ENCODE measurements around the gene BEST1.

Gene BEST1

GRCh38 chr11:61955422-61956135, 5.4 kb downstream of the BEST1 start:
- Histone ChIP-seq H3K9ac (ENCODE audit: low read length in 5 of 5) (peak overlapping the region in 4 of 5 donors; percentile 27 to 71 (median 51)), H3K27me3 (ENCODE audit: control insufficient read depth in 5 of 5, insufficient read depth in 4 of 5, low read length in 5 of 5) (no peaks in the 10 kb centered on the region), H3K9me3 (ENCODE audit: control insufficient read depth in 5 of 5, low read length in 5 of 5) (no peaks in the 10 kb centered on the region), H3K27ac (ENCODE audit: low read depth, low read length) (peak overlapping the region; percentile 24), H3K36me3 (ENCODE audit: control insufficient read depth in 5 of 5, insufficient read depth in 5 of 5, low read length in 5 of 5) (peaks cover 0 to 35% (median 17%) of the 10 kb centered on the region in 5 donors), H3K4me1 (ENCODE audit: control insufficient read depth in 5 of 5, insufficient read depth in 5 of 5, low read length in 5 of 5) (peaks cover 0 to 23% (median 17%) of the 10 kb centered on the region in 5 donors), H3K4me3 (ENCODE audit: low read depth in 1 of 5, low read length in 5 of 5) (peak overlapping the region in 4 of 5 donors; percentile 42 to 62 (median 55))

- Histone ChIP-seq H3K27ac (ENCODE audit: low read depth, low read length) (peak overlapping the region; percentile 24), H3K4me3 (ENCODE audit: low read depth in 1 of 5, low read length in 5 of 5) (peak overlapping the region in 3 of 5 donors; percentile 42 to 62 (median 58)), H3K9me3 (ENCODE audit: control insufficient read depth in 5 of 5, low read length in 5 of 5) (no peaks in the 10 kb centered on the region), H3K9ac (ENCODE audit: low read length in 5 of 5) (peak overlapping the region in 1 of 5 donors; percentile 27), H3K4me1 (ENCODE audit: control insufficient read depth in 5 of 5, insufficient read depth in 5 of 5, low read length in 5 of 5) (peaks cover under 1 to 30% (median 23%) of the 10 kb centered on the region in 5 donors), H3K36me3 (ENCODE audit: control insufficient read depth in 5 of 5, insufficient read depth in 5 of 5, low read length in 5 of 5) (peaks cover 0 to 35% (median 17%) of the 10 kb centered on the region in 5 donors), H3K27me3 (ENCODE audit: control insufficient read depth in 5 of 5, insufficient read depth in 4 of 5, low read length in 5 of 5) (no peaks in the 10 kb centered on the region)
Measured at GRCh38 chr11:61956191-61957020, 6.3 kb downstream of the BEST1 start.

DNA sequence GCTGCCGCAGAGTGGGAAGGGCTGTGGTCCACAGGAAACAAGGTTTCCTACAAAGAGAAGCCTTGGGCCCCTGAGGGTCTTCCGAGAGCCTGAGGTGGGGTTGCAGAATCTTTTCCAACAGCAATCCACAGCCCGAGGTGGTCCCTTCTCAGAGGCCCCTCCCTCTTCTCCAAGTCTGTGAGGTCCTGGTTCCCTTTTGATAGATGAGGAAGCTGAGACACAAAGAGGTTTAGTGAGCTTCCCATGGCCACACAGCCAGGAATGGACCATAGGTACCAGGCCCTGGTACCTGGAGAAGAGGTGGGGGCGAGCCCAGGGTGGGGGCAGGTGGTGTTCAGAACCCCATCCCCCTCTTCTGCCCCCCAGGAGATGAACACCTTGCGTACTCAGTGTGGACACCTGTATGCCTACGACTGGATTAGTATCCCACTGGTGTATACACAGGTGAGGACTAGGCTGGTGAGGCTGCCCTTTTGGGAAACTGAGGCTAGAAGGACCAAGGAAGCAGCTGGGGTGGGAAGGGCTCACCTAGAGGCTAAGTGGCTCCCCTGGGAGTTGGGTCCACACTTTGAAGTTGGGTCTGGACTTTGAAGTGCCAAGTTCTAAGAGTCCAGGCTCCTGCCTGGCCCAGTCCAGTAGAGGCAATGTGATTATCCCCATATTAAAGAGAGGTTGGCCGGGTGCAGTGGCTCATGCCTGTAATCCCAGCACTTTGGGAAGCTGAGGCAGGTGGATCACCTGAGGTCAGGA, 7.0 kb downstream of the BEST1 start:
- Histone ChIP-seq H3K27me3 (ENCODE audit: control insufficient read depth in 5 of 5, insufficient read depth in 4 of 5, low read length in 5 of 5) (no peaks in the 10 kb centered on the region), H3K36me3 (ENCODE audit: control insufficient read depth in 5 of 5, insufficient read depth in 5 of 5, low read length in 5 of 5) (peaks cover 0 to 35% (median 17%) of the 10 kb centered on the region in 5 donors), H3K4me3 (ENCODE audit: low read depth in 1 of 5, low read length in 5 of 5) (no peak overlapping the region), H3K9me3 (ENCODE audit: control insufficient read depth in 5 of 5, low read length in 5 of 5) (no peaks in the 10 kb centered on the region), H3K27ac (ENCODE audit: low read depth, low read length) (no peak overlapping the region), H3K9ac (ENCODE audit: low read length in 5 of 5) (no peak overlapping the region), H3K4me1 (ENCODE audit: control insufficient read depth in 5 of 5, insufficient read depth in 5 of 5, low read length in 5 of 5) (peaks cover 7 to 38% (median 31%) of the 10 kb centered on the region in 5 donors)

DNA sequence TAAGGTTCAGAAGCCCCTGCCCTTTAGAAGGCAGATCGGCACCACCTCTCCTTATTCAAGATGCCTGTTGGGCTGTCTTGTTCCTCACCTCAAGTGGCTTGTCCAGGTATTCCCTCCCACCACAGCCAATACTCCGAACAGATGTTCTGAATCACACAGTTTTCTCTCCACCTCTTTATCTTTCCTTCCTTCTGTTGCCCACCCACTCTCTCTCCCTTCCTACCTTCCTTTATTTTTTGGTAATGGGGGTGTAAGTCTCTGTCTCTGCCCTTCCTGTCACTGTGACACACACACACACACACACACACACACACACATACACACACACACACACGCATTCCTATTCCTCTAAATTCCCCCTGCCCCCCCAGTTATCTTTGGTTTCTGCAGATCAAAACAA, 8.4 kb downstream of the BEST1 start:
- Histone ChIP-seq H3K4me3 (ENCODE audit: low read depth in 1 of 5, low read length in 5 of 5) (no peak overlapping the region), H3K9ac (ENCODE audit: low read length in 5 of 5) (no peak overlapping the region), H3K4me1 (ENCODE audit: control insufficient read depth in 5 of 5, insufficient read depth in 5 of 5, low read length in 5 of 5) (peaks cover 17 to 52% (median 45%) of the 10 kb centered on the region in 5 donors), H3K36me3 (ENCODE audit: control insufficient read depth in 5 of 5, insufficient read depth in 5 of 5, low read length in 5 of 5) (peaks cover 0 to 35% (median 19%) of the 10 kb centered on the region in 5 donors), H3K27me3 (ENCODE audit: control insufficient read depth in 5 of 5, insufficient read depth in 4 of 5, low read length in 5 of 5) (no peaks in the 10 kb centered on the region), H3K27ac (ENCODE audit: low read depth, low read length) (no peak overlapping the region), H3K9me3 (ENCODE audit: control insufficient read depth in 5 of 5, low read length in 5 of 5) (no peaks in the 10 kb centered on the region)

DNA sequence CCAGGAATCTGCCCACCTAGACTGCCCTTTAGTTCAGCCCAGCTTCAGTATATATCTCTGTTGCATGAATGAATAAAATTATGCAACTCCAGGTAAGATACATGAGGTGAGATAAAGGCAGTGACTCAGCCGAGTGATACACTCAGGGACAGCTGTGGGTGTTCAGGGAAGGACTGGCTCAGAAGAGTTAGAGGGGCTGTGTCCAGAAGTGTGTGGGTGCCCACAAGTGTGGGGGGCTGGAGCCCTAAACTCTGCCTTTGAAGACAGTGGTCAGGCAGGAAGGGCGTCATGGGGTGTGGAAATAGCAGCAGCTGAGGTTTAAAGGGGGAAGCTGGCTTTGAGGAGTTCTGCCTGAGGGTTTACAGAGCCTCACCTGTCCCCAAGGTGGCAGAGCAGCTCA, 9.0 kb downstream of the BEST1 start:
- no peaks in the 10 kb centered on the region for H3K9me3 ChIP-seq (ENCODE audit: control insufficient read depth in 5 of 5, low read length in 5 of 5)
- H3K4me1 ChIP-seq (ENCODE audit: control insufficient read depth in 5 of 5, insufficient read depth in 5 of 5, low read length in 5 of 5), result peaks cover 22 to 57% (median 50%) of the 10 kb centered on the region in 5 donors
- no peak overlapping the region for H3K4me3 ChIP-seq (ENCODE audit: low read depth in 1 of 5, low read length in 5 of 5)
- H3K27ac ChIP-seq (ENCODE audit: low read depth, low read length), result no peak overlapping the region
- H3K9ac ChIP-seq (ENCODE audit: low read length in 5 of 5), result no peak overlapping the region
- peaks cover 0 to 39% (median 24%) of the 10 kb centered on the region in 5 donors for H3K36me3 ChIP-seq (ENCODE audit: control insufficient read depth in 5 of 5, insufficient read depth in 5 of 5, low read length in 5 of 5)
- no peaks in the 10 kb centered on the region for H3K27me3 ChIP-seq (ENCODE audit: control insufficient read depth in 5 of 5, insufficient read depth in 4 of 5, low read length in 5 of 5)

DNA sequence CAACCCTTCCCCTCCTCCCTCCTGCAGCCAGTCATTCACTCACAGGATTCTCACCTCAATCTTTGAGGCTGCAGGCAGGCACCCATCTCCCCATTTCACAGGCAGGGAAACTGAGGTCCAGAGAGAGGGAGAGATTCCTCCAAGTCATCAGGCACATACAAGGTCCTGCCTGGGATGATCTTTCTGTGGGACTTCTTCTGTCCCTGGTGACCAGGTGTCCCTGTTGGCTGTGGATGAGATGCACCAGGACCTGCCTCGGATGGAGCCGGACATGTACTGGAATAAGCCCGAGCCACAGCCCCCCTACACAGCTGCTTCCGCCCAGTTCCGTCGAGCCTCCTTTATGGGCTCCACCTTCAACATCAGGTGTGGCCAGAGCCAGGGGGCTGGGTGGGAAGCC, 9.5 kb downstream of the BEST1 start:
- no peak overlapping the region for H3K27ac ChIP-seq (ENCODE audit: low read depth, low read length)
- H3K9ac ChIP-seq (ENCODE audit: low read length in 5 of 5), result no peak overlapping the region
- H3K27me3 ChIP-seq (ENCODE audit: control insufficient read depth in 5 of 5, insufficient read depth in 4 of 5, low read length in 5 of 5), result no peaks in the 10 kb centered on the region
- H3K4me1 ChIP-seq (ENCODE audit: control insufficient read depth in 5 of 5, insufficient read depth in 5 of 5, low read length in 5 of 5), result peaks cover 24 to 58% (median 52%) of the 10 kb centered on the region in 5 donors
- no peak overlapping the region for H3K4me3 ChIP-seq (ENCODE audit: low read depth in 1 of 5, low read length in 5 of 5)
- no peaks in the 10 kb centered on the region for H3K9me3 ChIP-seq (ENCODE audit: control insufficient read depth in 5 of 5, low read length in 5 of 5)
- H3K36me3 ChIP-seq (ENCODE audit: control insufficient read depth in 5 of 5, insufficient read depth in 5 of 5, low read length in 5 of 5), result peaks cover 0 to 44% (median 28%) of the 10 kb centered on the region in 5 donors

DNA sequence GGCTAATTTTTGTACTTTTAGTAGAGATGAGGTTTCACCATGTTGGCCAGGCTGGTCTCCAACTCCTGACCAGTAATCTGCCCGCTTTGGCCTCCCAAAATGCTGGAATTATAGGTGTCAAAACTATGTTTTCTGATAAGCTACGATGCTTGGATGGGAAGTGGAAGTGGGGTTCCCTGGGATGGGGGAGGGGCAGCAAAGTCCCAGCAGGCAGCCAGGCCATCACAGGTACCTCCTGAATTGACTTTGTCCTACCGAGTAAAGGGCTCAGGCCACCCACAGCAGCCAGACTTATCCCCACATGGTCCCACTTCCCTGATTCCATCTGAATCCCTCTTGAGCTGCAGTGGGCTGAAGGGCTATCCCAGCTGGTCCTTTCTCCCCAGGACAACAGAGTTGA, 10.4 kb downstream of the BEST1 start:
- no peaks in the 10 kb centered on the region for H3K9me3 ChIP-seq (ENCODE audit: control insufficient read depth in 5 of 5, low read length in 5 of 5)
- no peaks in the 10 kb centered on the region for H3K27me3 ChIP-seq (ENCODE audit: control insufficient read depth in 5 of 5, insufficient read depth in 4 of 5, low read length in 5 of 5)
- no peak overlapping the region for H3K4me3 ChIP-seq (ENCODE audit: low read depth in 1 of 5, low read length in 5 of 5)
- peaks cover 6 to 52% (median 37%) of the 10 kb centered on the region in 5 donors for H3K36me3 ChIP-seq (ENCODE audit: control insufficient read depth in 5 of 5, insufficient read depth in 5 of 5, low read length in 5 of 5)
- H3K9ac ChIP-seq (ENCODE audit: low read length in 5 of 5), result peak overlapping the region in 1 of 5 donors; percentile 6
- peak overlapping the region; percentile 100 for H3K27ac ChIP-seq (ENCODE audit: low read depth, low read length)
- H3K4me1 ChIP-seq (ENCODE audit: control insufficient read depth in 5 of 5, insufficient read depth in 5 of 5, low read length in 5 of 5), result peaks cover 24 to 59% (median 55%) of the 10 kb centered on the region in 5 donors

DNA sequence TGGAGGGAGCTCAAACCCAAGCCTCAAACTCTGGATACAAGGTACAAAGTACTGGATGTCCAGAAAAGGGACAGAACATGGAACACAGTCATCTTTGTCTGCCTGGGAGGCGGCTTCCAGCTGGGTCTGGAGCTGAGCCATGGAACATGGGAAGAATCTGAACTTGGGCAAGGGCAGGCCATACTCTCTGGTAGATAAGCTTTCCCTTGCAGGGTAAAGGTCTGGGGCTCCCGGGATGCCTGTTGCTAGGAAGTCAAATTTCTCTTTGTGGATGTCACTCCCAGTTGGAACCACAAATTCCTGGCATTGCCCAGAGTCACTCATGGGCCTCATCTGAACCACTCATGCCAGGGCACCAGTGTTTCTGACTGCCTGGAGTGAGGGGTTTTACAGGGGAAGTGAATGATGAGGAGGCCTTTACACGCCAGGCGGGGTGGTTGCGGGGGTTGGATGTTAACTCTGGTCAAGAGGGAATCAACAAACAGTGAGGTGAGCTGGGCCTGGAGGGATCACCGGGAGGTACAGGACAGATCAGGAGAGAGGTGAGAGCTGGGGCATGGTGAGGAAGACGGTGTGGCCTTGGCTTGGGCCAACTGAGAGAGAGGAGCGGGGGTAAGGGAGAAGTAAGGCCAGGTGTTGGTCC, 11.5 kb downstream of the BEST1 start:
- peaks cover 8 to 58% (median 38%) of the 10 kb centered on the region in 5 donors for H3K36me3 ChIP-seq (ENCODE audit: control insufficient read depth in 5 of 5, insufficient read depth in 5 of 5, low read length in 5 of 5)
- H3K27ac ChIP-seq (ENCODE audit: low read depth, low read length), result peak overlapping the region; percentile 100
- H3K9ac ChIP-seq (ENCODE audit: low read length in 5 of 5), result peak overlapping the region in 2 of 5 donors; percentile 38 to 57

More for the DNA sequence above, 11.5 kb downstream of the BEST1 start:
- Histone ChIP-seq H3K4me3 (ENCODE audit: low read depth in 1 of 5, low read length in 5 of 5) (peak overlapping the region in 1 of 5 donors; percentile 10), H3K9me3 (ENCODE audit: control insufficient read depth in 5 of 5, low read length in 5 of 5) (no peaks in the 10 kb centered on the region), H3K4me1 (ENCODE audit: control insufficient read depth in 5 of 5, insufficient read depth in 5 of 5, low read length in 5 of 5) (peaks cover 24 to 57% (median 54%) of the 10 kb centered on the region in 5 donors), H3K27me3 (ENCODE audit: control insufficient read depth in 5 of 5, insufficient read depth in 4 of 5, low read length in 5 of 5) (no peaks in the 10 kb centered on the region)
